ENCODE data around the gene CLK1. TPM values are rescaled to one million over a fixed set of nuclear protein-coding genes. Genes with fewer than 3 reads are reported as not detected.

The CLK1 gene
- total and polyA plus RNA-seq, 2 donors (not counting 3 experiments of a cell fraction or from before 2014, with no cell fraction given), result 61.4 to 92.4 TPM

DNA sequence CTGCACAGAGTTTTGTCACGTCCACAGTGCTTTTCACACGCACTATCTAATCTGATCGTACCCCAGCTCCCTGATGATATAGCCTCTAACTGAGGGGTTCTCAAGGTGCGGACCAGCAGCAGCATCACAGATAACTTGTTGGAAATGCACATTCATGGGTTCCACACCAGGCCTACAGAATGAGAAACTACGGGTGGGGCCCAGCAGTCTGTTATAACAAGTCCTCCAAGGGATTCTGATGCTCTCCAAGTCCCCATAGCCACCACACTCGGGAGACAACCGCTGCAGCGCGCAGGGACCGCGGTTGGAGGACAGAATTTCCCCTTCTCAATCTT, 53.5 kb downstream of the CLK1 start:
- no peaks in the 10 kb centered on the region for H3K9me3 ChIP-seq (replicated peaks; ENCODE audit: control insufficient read depth, insufficient read depth, low read length)
- H3K27me3 ChIP-seq (ENCODE audit: control insufficient read depth in 2 of 2, insufficient read depth in 2 of 2, low read length in 2 of 2), result no peaks in the 10 kb centered on the region
- dilution Hi-C loops (cut with MboI; ENCODE audit: extremely low pct_ligation_motif_present, low sequenced_read_pairs), result no loop called here
- H3K4me3 ChIP-seq (replicated peaks in 1 of 3; ENCODE audit: insufficient read depth in 1 of 3, low read depth in 1 of 3, low read length in 3 of 3), result peak overlapping the region; percentile 41 to 76 (median 65)
- H3K79me2 ChIP-seq (ENCODE audit: control insufficient read depth, insufficient read depth, low read length), result peaks cover 43% of the 10 kb centered on the region
- TSS peak; percentile 77 for BruUV-seq (replicated peaks)
- CTCF ChIA-PET, result interaction anchor here (0.6 to 3.1 kb wide), 3 partner anchors 75 to 108 kb away, joined by 3 to 16 read pairs (median 7); no protein-coding TSS in a partner anchor
- H4K20me1 ChIP-seq (replicated peaks; ENCODE audit: control insufficient read depth, extremely low read depth, insufficient read depth, low read length), result peaks cover 10% of the 10 kb centered on the region
- intact Hi-C loops (cut with micrococcal nuclease), result loop anchor here (1.0 to 5.0 kb wide), 7 partner anchors 24 to 829 kb away; partner anchors contain the start of genes CLK1, NIF3L1 and PPIL3
- H3K4me2 ChIP-seq (ENCODE audit: insufficient read depth, low read length), result peak overlapping the region; percentile 93
- H3K27ac ChIP-seq (ENCODE audit: insufficient read depth, low read depth, low read length), result peak overlapping the region; percentile 77
- DNase-seq (ENCODE audit: low read depth, low spot score) (no peak), FAIRE-seq (no peak)
- peaks cover 34% of the 10 kb centered on the region for H3K4me1 ChIP-seq (ENCODE audit: control insufficient read depth, extremely low read depth, insufficient read depth, low read length)
- no peak for TF ChIP-seq FOS (IDR thresholded peaks at IDR 0.05; ENCODE audit: borderline replicate concordance, insufficient read depth, low read length)
- no peak for TF ChIP-seq GATA2 (IDR thresholded peaks at IDR 0.05; ENCODE audit: insufficient read depth, insufficient read length, low read depth, low read length)
- no peak for TF ChIP-seq MYC (IDR thresholded peaks at IDR 0.05; ENCODE audit: low read depth, low read length)
- TF ChIP-seq, protein P1, sequence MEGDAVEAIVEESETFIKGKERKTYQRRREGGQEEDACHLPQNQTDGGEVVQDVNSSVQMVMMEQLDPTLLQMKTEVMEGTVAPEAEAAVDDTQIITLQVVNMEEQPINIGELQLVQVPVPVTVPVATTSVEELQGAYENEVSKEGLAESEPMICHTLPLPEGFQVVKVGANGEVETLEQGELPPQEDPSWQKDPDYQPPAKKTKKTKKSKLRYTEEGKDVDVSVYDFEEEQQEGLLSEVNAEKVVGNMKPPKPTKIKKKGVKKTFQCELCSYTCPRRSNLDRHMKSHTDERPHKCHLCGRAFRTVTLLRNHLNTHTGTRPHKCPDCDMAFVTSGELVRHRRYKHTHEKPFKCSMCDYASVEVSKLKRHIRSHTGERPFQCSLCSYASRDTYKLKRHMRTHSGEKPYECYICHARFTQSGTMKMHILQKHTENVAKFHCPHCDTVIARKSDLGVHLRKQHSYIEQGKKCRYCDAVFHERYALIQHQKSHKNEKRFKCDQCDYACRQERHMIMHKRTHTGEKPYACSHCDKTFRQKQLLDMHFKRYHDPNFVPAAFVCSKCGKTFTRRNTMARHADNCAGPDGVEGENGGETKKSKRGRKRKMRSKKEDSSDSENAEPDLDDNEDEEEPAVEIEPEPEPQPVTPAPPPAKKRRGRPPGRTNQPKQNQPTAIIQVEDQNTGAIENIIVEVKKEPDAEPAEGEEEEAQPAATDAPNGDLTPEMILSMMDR (IDR thresholded peaks at IDR 0.05; ENCODE audit: extremely low read depth in 1 of 2, insufficient read depth in 1 of 2, low read depth in 1 of 2, low read length in 2 of 2), result no peak
- no peak for TF ChIP-seq JUN (IDR thresholded peaks at IDR 0.05; ENCODE audit: borderline replicate concordance, insufficient read depth, insufficient read length, low read depth)
- no peak for TF ChIP-seq EZH2 (IDR thresholded peaks at IDR 0.05; ENCODE audit: borderline replicate concordance, low read depth, low read length, severe bottlenecking)
- peak; percentile 78 for TF ChIP-seq POLR2A (IDR thresholded peaks at IDR 0.05; ENCODE audit: low read depth, low read length)
- TF ChIP-seq, protein P2, sequence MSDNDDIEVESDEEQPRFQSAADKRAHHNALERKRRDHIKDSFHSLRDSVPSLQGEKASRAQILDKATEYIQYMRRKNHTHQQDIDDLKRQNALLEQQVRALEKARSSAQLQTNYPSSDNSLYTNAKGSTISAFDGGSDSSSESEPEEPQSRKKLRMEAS (IDR thresholded peaks at IDR 0.05; ENCODE audit: insufficient read depth, insufficient read length), result no peak
- TF ChIP-seq POLR2AphosphoS5 (IDR thresholded peaks at IDR 0.05; ENCODE audit: insufficient read depth, low read depth, low read length), result peak; percentile 23
- peaks cover 8 to 17% of the 10 kb centered on the region in 2 experiments for H3K36me3 ChIP-seq (ENCODE audit: control insufficient read depth in 2 of 2, extremely low read depth in 1 of 2, insufficient read depth in 2 of 2, low read length in 2 of 2)
- H2AFZ ChIP-seq (ENCODE audit: low read depth, low read length), result peak overlapping the region; percentile 27
- peak overlapping the region; percentile 79 for H3K9ac ChIP-seq (replicated peaks; ENCODE audit: extremely low read depth, insufficient read depth, low read length)
- H3K9me1 ChIP-seq (replicated peaks; ENCODE audit: control insufficient read depth, extremely low read depth, insufficient read depth, low read length), result no peaks in the 10 kb centered on the region
- POLR2A ChIA-PET, result interaction anchor here (0.6 to 0.8 kb wide), 2 partner anchors 24 to 56 kb away, joined by 3 read pairs; no protein-coding TSS in a partner anchor

All from endothelial cell of umbilical vein (primary cell).